DMS 273 (cell line): ENCODE data around the gene CHCHD6.

Experiments used
- DNase-seq: peaks from one replicate; lab custom pipeline; 2025; ENCODE audit not compliant: unreplicated experiment; lab: John Stamatoyannopoulos, UW

Gene CHCHD6

GRCh38 chr3:126668450-126669401 lies 35.3 kb upstream of the CHCHD6 start:
- no peak for DNase-seq

- no peak for DNase-seq
Measured at GRCh38 chr3:126671521-126671920, 32.5 kb upstream of the CHCHD6 start.

GRCh38 chr3:126672340-126672739 lies 31.7 kb upstream of the CHCHD6 start:
- no peak for DNase-seq

GRCh38 chr3:126672741-126673140 lies 31.3 kb upstream of the CHCHD6 start:
- DNase-seq, result no peak

- no peak for DNase-seq
Measured at GRCh38 chr3:126676919-126677705, 26.9 kb upstream of the CHCHD6 start.

- DNase-seq, result peak; percentile 62
Measured at GRCh38 chr3:126677862-126678503, 26.1 kb upstream of the CHCHD6 start.

- DNase-seq, result no peak
Measured at GRCh38 chr3:126678693-126679317, 25.2 kb upstream of the CHCHD6 start.

- DNase-seq, result peak; percentile 94
Measured at GRCh38 chr3:126679318-126679751, 24.7 kb upstream of the CHCHD6 start.

GRCh38 chr3:126679831-126680666 lies 24.0 kb upstream of the CHCHD6 start:
- no peak for DNase-seq

GRCh38 chr3:126680667-126681055 lies 23.4 kb upstream of the CHCHD6 start:
- DNase-seq, result no peak

- no peak for DNase-seq
Measured at GRCh38 chr3:126682009-126682408, 22.0 kb upstream of the CHCHD6 start.

- DNase-seq, result no peak
Measured at GRCh38 chr3:126683069-126683468, 21.0 kb upstream of the CHCHD6 start.

- peak; percentile 63 for DNase-seq
Measured at GRCh38 chr3:126684218-126684751, 19.8 kb upstream of the CHCHD6 start.

- DNase-seq, result no peak
Measured at GRCh38 chr3:126685021-126685420, 19.0 kb upstream of the CHCHD6 start.

- DNase-seq, result no peak
Measured at GRCh38 chr3:126685493-126685892, 18.5 kb upstream of the CHCHD6 start.

- DNase-seq, result no peak
Measured at GRCh38 chr3:126691765-126692164, 12.3 kb upstream of the CHCHD6 start.

- DNase-seq, result no peak
Measured at GRCh38 chr3:126692858-126693257, 11.2 kb upstream of the CHCHD6 start.

GRCh38 chr3:126693921-126694320 lies 10.1 kb upstream of the CHCHD6 start:
- no peak for DNase-seq

- peak; percentile 69 for DNase-seq
Measured at GRCh38 chr3:126696701-126697267, 7.3 kb upstream of the CHCHD6 start.
